ENCODE results near the gene HAO2. TPM values are rescaled to one million over a fixed set of nuclear protein-coding genes. Genes with fewer than 3 reads are reported as not detected.

The HAO2 gene
- total RNA-seq: 30.5 TPM

GRCh38 chr1:119368554-119368953, at the start of gene HAO2:
HAO2 (plus strand) TSS chr1:119368785; CDS start chr1:119381086, 12,301 bp downstream.

GRCh38 chr1:119414950-119415349, 46.4 kb downstream of the HAO2 start, which contains the start of gene HSD3B2:
HSD3B2 (plus strand) TSS chr1:119415150; CDS start chr1:119415420, 270 bp downstream.

Small RNA genes lying within 50 kb of the gene (small RNA-seq; reads per million reads assigned to genes)
- gene RNU1-75P (ENCODE audit: low replicate concordance): not detected

Other genes starting within 250 kb of the HAO2 start
- gene WARS2, start 228.1 kb upstream of the HAO2 start, total RNA-seq: 24.1 TPM
- gene HSD3B2, start 46.4 kb downstream of the HAO2 start, total RNA-seq: 1.3 TPM
- gene HSD3B1, start 138.4 kb downstream of the HAO2 start, total RNA-seq: not detected

Measured in metanephros (tissue), 2 donors.